ENCODE data around the gene ZBED2.

- TF ChIP-seq CTCF (IDR thresholded peaks at IDR 0.05) (no peak), NR2C2 (CRISPR knock-in tag; IDR thresholded peaks at IDR 0.05) (no peak), SMAD4 (CRISPR knock-in tag; IDR thresholded peaks at IDR 0.05) (no peak), RELA (CRISPR knock-in tag; IDR thresholded peaks at IDR 0.05; ENCODE audit: borderline replicate concordance) (no peak), MAX (CRISPR knock-in tag; IDR thresholded peaks at IDR 0.05) (no peak), ATF2 (CRISPR knock-in tag; IDR thresholded peaks at IDR 0.05; ENCODE audit: borderline replicate concordance, low read depth) (no peak), ESRRA (CRISPR knock-in tag; IDR thresholded peaks at IDR 0.05; ENCODE audit: borderline replicate concordance) (no peak), TP53 (CRISPR knock-in tag; IDR thresholded peaks at IDR 0.05) (no peak), IRF2 (CRISPR knock-in tag; IDR thresholded peaks at IDR 0.05; ENCODE audit: borderline replicate concordance, low read depth) (no peak), STAT6 (CRISPR knock-in tag; conservative IDR thresholded peaks at IDR 0.05; ENCODE audit: low read depth) (no peak)
- TF ChIP-seq, protein P1, sequence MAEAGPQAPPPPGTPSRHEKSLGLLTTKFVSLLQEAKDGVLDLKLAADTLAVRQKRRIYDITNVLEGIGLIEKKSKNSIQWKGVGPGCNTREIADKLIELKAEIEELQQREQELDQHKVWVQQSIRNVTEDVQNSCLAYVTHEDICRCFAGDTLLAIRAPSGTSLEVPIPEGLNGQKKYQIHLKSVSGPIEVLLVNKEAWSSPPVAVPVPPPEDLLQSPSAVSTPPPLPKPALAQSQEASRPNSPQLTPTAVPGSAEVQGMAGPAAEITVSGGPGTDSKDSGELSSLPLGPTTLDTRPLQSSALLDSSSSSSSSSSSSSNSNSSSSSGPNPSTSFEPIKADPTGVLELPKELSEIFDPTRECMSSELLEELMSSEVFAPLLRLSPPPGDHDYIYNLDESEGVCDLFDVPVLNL (CRISPR knock-in tag; IDR thresholded peaks at IDR 0.05; ENCODE audit: borderline replicate concordance, low read depth): no peak
- TF ChIP-seq, protein P2, sequence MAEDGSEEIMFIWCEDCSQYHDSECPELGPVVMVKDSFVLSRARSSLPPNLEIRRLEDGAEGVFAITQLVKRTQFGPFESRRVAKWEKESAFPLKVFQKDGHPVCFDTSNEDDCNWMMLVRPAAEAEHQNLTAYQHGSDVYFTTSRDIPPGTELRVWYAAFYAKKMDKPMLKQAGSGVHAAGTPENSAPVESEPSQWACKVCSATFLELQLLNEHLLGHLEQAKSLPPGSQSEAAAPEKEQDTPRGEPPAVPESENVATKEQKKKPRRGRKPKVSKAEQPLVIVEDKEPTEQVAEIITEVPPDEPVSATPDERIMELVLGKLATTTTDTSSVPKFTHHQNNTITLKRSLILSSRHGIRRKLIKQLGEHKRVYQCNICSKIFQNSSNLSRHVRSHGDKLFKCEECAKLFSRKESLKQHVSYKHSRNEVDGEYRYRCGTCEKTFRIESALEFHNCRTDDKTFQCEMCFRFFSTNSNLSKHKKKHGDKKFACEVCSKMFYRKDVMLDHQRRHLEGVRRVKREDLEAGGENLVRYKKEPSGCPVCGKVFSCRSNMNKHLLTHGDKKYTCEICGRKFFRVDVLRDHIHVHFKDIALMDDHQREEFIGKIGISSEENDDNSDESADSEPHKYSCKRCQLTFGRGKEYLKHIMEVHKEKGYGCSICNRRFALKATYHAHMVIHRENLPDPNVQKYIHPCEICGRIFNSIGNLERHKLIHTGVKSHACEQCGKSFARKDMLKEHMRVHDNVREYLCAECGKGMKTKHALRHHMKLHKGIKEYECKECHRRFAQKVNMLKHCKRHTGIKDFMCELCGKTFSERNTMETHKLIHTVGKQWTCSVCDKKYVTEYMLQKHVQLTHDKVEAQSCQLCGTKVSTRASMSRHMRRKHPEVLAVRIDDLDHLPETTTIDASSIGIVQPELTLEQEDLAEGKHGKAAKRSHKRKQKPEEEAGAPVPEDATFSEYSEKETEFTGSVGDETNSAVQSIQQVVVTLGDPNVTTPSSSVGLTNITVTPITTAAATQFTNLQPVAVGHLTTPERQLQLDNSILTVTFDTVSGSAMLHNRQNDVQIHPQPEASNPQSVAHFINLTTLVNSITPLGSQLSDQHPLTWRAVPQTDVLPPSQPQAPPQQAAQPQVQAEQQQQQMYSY (CRISPR knock-in tag; IDR thresholded peaks at IDR 0.05): no peak
These were observed 1.2 kb upstream of the ZBED2 start for GRCh38 chr3:111596328-111596727.

All from WTC11 (cell line).